Non-pigmented ciliary epithelial cell (primary cell): ENCODE results near the gene PTTG1.
"Not testable (repeated sequence)": the region's sequence is repeated elsewhere in the genome, so short reads cannot be mapped to it uniquely, and the experiment has no call there.

Source experiments
- DNase-seq: peaks from one replicate; pipeline ENCODE4 v3.0.0-alpha.2; 2010; ENCODE audit warnings: low read depth

The PTTG1 gene

DNA sequence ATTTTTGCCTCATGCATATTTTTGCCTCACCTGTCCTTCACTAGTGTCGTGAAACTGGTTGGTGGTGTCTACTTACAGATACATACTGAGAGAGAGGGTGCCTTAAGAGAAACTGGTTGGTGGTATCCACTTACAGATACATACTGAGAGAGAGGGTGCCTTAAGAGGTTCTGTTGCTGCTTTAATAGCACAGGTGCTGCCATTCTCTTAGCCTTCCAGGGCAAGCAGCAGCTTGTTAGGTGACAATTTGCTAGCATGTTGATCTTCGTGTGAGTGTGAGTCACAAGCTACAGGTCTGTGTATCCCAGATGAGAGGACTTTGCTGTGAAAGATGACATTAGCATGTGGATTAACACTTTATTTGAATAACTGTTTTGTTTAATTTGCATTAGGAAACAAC is 1.4 kb downstream of the PTTG1 start:
- no peak for DNase-seq

DNA sequence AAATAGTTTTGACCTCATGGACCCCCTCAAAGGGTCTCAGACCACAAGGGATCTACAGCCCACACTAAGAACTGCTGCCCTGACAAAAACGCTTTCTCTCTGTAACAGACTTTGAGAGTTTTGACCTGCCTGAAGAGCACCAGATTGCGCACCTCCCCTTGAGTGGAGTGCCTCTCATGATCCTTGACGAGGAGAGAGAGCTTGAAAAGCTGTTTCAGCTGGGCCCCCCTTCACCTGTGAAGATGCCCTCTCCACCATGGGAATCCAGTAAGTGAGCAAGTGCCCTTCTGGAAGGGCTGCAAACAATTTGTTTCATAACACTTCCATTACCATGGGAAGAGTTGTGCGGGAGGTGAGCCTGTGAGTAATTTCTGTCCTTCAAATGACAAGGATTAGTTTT is 6.0 kb downstream of the PTTG1 start:
- no peak for DNase-seq

DNA sequence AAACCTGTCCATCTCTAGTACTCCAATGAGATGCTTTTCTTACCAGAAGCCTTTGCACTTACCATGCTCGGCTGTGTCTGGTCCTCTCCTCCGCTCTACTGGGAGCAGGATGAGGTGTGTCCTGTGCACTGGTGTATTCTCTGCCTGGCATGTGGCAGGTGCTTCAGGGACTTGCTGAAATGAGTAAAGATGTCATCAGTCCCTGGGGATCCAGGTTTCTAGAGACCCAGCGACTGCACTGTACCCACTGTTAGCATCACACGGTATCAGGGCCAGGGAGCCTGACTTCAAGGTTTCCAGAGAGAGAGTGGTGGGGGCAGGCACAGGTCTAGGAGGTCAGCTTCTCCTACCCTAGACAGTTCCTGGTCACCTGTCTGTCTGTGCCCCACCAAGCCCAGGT is 10.5 kb downstream of the PTTG1 start:
- no peak for DNase-seq

DNA sequence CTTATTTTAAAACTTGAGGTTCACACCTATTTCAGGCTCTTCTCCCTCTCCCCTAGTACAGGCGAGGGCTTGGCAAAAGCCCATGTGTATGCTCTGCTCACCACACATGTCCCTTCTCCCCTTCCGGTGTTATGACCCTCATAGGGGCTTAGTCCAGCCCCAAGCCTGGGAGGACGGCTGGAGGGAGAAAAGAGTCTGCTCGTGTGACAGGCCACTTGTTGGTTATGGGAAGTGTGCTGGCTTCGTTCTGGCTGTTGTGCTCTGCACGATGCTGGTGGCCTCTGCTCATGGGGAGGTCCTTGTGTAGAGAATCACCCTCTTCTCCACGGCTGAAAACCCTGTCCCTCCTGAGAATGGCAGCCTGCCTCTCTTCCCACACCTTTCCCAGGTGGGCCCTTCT is 11.1 kb downstream of the PTTG1 start:
- no peak for DNase-seq

DNA sequence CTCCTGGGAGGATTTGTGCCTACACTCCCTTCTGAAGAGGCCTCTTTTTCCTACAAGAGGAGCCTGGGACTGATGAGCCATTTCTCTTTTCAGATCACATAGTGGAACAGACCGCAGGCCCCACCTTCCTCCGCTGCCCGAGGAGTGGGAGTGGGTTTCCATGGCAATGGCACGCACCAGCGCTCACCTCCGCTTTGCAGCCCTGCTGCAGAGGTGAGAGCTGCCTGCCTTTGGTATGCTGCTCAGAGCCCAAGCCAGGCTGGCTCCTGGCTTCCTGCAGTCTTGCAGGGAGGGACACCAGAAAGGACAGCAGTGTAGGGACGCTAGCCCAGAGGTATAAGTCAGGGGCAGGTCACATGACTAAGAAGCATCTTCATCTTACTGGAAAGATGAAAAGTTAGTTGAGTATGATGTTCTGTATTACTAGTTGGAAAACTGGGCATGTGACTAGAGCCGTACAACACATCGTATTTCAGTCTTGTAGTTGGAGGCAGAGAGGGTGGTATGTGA is 12.4 kb downstream of the PTTG1 start:
- no peak for DNase-seq

DNA sequence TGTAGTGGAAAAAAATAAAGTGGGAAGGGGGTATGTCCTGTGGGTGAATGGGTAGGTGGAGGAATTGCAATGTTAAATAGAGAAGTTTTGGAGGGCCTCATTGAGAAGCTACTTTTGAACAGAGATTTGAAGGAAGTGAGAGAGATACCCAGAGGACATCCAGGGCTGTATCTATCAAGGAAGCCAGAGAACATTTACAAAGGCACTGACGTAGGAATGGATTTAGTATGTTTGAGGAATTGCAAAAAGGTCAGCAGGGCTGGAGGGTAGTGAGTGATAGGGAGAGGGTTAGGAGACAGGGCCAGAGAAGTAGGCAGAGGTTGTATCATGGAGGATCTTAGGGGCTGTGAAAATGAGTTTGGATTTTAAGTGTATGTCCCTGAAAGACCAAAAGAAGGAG is 13.9 kb downstream of the PTTG1 start:
- no peak for DNase-seq

DNA sequence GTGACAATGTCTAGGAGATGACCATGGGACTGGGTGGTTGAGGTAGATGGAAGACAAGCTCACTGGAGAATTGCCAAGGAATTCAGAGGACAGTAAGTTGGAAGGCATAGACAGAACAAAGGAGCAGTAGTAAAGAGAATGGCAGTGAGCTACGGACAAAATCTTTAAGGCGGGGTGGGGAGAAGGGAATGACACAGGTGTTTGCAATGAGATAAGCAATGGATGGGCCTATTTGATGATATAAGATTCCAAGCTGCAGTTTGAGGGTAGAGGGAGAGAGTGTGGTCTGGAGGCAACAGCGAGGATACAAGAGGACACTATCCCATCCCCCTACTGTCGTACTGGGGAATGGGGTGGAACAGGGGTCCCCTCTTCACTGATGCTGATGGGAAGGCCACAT is 14.4 kb downstream of the PTTG1 start:
- no peak for DNase-seq

DNA sequence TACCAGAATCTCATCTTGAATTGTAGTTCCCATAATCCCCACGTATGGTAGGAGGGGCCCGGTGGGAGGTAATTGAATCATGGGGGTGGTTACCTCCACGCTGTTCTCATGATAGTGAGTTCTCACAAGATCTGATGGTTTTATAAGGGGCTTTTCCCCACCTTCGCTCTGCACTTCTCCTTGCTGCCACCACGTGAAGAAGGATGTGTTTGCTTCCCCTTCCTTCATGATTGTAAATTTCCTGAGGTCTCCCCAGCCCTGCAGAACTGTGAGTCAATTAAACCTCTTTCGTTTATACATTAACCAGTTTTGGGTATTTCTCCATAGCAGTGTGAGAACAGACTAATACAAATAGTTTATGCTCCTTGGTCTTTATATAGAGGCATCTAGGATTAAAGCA is 15.0 kb downstream of the PTTG1 start:
- DNase-seq, result not testable (repeated sequence)

DNA sequence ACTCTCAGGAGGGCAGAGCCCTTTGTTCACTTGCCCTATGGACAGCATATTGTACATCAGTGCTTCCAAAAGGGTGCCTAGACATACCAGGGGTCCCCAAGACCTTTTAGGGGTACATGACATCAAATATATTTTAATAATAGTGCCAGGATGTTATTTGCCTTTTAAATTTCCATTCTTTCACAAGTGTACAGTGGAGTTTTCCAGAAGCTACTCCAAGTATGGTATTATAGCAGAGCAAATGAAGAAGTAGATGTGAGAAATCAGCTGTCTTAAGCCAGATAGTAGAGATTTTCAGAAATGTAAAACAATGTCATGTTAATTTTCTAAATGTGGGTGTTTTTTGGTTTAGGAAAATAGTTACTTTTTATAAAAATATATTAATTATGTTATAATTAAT is 15.6 kb downstream of the PTTG1 start:
- DNase-seq, result no peak

DNA sequence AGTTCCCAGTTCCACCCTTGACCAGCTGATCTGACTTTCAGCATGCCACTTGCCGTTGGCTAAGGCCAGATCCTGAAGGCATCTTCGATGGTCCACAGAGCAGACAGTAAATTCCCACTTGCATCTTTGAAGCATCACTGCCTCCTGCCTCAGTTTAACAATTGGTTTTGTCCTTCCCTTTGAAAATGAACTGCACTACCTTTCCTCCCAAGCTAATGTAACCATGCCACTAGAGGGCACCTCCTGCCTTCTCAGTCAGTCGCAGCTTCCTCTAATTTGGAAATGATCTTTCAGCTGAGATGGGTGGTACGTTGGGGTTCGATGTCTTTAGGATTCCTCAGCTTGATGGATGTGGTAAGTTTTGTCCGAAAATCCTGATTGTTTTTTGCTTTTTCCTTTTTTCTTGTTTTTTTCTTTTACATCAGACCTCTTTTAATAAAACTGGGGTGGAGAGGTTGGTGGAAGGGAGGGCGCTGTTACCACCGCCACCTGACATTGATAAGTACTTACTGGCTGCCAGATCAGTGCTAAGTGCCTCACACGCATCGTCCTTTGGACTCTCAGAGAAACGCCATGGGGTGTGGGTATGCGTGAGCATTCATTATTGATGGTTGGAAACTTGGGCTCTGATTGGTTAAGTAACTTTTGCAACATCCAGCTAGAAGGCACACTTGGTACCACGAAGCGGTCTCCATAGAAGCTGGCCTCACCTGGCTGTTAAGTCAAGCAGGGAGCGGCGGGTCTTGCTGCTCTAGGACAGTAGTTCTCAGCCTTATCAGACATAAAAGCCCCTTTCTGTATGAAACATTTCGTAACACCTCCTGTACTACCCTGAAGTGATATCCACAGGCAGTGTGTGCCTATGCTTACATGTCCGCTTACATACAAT is 16.9 kb downstream of the PTTG1 start:
- no peak for DNase-seq

DNA sequence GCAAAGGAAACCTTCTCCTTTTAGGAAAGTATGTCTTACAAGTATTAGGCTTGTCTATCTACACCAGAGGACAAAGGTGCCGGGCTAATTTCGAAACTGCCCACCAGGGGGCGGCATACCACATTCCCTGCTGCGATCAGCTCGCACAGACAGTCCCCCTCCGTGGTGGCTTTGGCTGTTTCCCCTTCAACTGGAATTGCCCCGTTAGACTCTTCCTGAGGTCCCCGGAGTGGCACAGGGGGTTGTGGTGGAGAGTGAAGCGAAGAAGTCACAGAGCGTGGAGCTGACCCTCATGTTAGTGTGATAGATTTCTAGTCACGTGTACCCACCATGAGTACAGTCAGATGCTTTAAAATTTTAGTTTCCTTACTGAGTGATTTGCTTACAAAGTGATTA is 17.5 kb downstream of the PTTG1 start:
- DNase-seq, result no peak

DNA sequence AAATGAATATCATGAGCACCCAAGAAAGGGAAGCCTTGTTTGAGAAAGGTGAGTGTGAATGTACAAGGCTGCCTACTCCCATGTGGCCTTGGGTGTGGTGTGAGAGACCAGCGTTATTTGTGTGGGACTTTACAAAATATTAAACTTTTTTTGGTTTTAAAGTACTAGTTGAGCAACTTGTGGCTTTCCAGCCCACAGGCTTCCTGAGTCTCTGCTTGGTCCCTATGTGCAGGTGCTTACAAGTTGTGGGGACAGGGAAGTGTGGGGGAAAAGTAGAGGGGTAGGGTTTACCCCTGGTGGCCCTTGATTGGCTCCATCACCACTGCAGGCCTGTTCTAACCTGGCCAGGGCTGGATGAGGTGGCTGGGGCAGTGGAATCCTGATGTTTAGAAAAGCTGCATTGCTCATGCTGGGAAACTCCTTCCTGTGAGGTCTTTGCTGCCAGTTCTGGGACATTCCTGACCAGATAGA is 19.7 kb downstream of the PTTG1 start:
- DNase-seq, result no peak

DNA sequence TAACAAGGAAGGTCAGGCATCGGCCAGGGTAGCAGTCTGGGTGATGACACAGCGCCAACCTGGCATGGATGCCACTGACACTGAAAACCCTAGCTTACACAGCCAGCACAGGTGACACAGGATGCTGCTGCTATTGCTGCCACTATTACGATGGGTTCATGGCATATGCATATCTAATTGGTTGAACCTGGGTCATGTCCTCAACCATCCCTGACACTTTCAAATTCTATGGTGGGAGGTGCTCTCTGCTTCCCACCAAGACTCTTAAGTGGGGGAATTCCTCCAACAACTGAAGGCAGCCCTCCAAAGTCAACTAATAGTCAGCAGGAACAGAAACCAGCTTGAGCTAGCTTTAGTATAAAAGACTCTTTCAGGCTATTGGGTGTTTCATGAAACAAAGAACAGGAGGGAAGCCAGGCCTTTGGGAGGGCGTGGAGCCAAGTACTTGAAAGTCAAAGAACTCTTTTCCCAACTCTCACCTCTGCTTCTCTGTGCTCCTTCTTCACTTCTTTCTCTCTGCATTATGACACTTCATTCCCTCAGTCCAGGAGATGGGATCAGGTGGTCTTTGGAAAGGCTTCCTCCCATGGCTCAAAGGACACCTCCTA is 21.3 kb downstream of the PTTG1 start:
- DNase-seq, result no peak

DNA sequence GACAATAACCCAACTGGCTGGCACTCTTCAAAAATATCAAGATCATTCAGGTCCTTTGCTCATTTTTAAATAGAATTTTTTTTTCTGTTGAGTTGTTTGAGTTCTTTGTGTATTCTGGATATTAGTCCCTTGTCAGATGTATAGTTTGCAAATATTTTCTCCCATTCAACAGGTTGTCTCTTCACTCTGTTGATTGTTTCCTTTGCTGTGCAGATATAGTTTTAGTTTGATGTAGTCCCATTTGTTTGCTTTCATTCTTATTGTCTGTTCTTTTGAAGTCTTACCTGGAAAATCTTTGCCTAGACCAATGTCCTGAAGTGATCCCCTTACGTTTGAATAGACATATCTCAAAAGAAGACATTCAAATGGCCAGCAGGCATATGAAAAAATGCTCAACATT is 22.8 kb downstream of the PTTG1 start:
- DNase-seq, result no peak

DNA sequence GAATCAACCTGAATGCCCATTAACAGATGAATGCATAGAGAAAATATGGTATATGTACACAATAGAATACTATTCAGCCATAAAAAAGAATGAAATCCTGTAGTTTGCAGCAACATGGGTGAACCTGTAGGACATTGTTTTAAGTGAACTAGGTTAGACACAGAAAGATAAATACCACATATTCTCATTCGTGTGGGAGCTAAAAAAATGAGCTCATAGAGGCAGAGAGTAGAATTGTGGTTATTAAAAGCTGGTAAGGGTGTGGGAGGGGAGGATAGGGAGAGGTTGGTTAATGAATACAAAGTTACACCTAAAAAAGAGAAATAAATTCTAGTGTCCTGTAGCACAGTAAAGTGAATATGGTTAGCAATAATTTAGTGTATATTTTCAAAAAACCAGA is 23.5 kb downstream of the PTTG1 start:
- no peak for DNase-seq

DNA sequence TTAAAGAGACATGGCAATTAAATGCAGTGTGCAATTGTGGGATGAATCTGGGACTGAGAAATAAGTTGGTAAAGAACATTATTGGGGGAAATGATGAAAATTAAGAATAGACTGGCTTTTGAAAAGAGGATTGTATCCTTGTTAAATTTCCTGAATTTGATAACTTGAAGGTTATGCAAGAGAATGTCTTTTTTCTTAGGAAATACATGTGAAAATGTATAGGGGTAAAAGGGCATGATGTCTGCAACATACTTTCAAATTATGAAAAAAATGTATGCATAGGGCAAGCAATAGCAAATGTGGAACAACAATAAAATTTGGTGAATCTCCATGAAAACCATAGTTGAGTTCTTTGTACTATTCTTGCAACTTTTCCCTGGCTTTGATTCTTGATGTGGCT is 24.1 kb downstream of the PTTG1 start:
- no peak for DNase-seq

DNA sequence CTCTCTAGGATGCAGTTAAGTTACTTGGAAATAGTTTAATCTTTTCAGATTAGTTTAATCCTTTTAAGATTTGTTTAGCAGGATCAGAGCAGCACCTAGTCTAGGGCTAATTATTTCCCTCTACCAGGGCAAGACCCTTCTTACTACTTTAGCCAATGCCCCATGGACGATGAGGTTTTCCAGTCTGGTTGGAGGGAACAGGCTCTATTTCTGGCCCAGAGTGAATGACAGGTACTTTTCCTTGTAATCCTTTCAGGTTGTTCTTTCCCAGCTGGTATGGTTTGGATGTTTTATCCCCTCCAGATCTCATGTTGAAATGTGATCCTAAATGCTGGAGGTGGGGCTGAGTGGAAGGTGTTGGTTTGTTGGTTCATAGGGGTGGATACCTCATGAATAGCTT is 27.2 kb downstream of the PTTG1 start:
- DNase-seq, result no peak

DNA sequence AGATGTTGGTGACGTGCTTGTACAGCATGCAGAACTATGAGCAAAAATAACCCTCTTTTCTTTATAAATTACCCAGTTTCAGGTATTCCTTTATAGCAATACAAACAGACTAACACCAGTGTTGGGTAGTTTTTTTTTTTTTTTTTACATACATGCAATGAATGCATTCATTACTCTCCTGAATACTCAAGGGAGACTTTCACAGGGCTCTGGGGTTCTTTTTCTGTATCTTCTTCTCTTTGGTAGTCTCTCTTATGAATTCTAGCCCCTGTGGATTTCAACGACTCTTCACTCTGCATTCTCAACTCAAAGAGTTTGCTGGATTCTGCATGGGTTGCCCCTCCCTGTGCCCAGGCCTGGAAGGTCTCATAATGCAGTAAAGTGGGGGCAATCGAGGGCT is 27.8 kb downstream of the PTTG1 start:
- DNase-seq, result no peak

DNA sequence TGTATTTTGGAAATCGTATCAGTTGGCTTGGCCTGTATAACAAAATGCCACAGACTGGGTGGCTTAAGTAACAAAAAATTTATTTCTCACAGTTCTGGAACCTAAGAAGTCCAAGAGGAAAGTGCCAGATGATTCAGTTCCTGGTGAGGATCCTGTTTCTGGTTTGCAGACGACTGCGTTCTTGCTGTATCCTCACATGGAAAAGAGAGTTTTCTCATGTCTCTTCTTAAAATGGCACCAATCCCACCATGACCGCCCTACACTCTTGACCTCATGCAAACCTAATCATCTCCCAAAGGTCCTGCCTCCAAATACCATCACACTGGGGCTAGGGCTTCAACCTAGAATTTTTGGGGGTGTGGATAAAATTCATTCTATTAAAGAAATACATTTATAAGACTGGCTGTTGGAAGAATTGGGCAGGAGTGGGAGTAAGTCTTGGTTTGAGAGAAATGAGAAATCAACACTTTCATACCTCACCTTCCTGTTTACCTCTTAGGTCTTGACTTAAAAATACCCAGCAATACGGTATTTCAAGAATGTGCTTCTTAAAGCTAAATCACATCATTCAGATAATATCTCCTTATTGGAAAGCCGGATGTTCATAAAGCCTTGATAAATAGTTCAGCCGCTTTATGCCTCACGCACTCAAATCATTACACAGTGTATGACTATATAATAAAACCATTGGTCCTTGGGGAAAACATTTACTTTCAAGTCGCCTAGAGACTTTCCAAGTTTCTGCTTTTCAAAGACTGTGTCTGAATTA is 28.7 kb downstream of the PTTG1 start:
- DNase-seq, result no peak

DNA sequence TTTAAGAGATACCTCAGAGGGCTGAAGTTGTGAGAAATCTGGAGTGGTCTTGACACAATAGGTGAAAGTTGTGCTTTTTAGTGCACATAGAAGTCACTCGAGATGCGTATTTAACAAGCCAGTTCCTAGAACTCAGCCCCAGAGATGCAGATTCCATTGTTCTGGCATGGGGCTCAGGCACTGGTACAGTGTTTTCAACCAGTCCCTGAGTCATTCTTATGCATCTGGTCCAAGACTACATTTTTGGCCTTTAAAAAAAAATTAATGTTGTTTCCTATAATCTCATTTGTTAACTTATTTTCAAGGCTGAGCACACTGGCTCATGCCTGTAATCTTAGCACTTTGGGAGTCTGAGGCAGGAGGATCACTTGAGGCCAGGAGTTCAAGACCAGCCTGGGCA is 29.6 kb downstream of the PTTG1 start:
- DNase-seq, result no peak

DNA sequence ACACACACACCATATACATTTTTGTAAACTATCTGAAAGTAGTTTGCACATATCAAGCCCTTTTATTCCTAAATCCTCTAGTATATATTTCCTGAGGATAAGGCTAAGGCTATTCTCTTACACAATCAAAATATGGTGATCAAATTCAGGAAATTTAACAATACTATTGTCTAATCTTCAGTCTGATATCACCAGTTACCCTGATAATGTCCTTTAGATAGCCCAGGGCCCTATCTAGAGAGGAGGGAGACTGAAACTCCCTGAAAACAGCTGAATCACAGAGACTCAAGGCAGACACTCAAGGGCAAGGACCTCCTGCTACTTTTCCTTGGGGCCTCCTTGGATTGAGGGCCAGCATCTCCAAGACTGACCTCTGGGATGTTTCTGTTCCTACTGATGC is 30.4 kb downstream of the PTTG1 start:
- no peak for DNase-seq

DNA sequence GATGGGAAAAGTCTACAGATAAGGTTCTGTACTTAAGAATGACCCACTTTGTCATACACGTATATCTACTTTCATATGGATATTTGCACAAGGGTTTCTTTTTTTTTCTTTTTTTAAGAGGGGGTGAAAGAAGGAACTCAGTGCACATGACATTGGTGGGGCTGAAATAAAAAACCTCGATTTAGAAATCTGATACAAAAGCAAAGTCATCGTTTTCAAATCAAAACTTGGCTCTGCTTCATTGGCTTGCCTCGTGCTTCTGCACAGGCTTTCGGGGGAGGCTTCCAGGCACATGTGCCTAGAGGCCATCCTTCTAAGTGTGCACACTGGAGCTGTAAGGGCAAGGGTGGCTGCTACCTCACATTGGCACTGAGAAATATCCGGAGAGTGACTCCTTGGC is 31.1 kb downstream of the PTTG1 start:
- DNase-seq, result no peak

DNA sequence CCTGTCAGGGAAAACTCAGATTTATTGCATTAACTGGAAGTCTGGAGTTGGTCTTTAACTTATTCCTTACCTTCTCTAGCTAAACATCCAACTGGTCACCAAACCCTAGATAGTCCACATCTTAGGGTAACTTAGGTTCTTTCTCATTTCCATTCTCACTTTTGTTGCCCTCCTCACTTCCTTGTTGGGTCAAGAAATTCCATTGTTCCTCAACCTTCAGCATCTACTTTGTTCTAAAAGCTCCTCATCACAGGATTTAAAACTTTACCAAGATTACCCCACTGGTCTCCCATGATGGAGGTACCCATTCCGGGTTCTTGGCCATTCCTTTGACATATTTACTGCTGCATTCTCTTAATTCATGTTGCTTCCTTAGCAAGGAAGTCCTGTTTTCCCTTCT is 32.1 kb downstream of the PTTG1 start:
- no peak for DNase-seq
